ENCODE data around the gene MINK1.

DNA sequence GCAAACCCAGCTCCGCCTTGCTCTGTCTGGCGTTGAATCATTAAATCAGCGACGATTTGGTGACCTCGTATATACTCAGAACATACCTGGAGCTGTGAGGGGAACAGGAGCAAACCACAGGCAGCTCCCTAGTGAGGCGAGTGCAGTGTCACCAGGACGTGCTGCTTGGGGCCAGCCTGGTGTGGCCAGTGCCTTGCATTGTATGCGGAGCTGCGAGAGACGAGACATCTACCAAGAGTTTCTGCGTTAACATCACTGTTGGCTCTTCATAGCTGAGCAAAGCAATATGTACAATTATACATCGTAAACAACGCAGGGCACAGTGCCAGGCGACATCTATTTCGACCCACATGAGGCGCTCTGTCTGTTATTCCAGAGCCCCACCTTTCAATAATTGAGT lies 27.9 kb downstream of the MINK1 start:
- TF ChIP-seq POLR2AphosphoS5 (IDR thresholded peaks at IDR 0.05) (no peak), POLR2A (IDR thresholded peaks at IDR 0.05) (no peak), EP300 (IDR thresholded peaks at IDR 0.05) (no peak)
- TF ChIP-seq, protein P1, sequence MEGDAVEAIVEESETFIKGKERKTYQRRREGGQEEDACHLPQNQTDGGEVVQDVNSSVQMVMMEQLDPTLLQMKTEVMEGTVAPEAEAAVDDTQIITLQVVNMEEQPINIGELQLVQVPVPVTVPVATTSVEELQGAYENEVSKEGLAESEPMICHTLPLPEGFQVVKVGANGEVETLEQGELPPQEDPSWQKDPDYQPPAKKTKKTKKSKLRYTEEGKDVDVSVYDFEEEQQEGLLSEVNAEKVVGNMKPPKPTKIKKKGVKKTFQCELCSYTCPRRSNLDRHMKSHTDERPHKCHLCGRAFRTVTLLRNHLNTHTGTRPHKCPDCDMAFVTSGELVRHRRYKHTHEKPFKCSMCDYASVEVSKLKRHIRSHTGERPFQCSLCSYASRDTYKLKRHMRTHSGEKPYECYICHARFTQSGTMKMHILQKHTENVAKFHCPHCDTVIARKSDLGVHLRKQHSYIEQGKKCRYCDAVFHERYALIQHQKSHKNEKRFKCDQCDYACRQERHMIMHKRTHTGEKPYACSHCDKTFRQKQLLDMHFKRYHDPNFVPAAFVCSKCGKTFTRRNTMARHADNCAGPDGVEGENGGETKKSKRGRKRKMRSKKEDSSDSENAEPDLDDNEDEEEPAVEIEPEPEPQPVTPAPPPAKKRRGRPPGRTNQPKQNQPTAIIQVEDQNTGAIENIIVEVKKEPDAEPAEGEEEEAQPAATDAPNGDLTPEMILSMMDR (IDR thresholded peaks at IDR 0.05), result no peak
